GM18909 (cell line): ENCODE data around the gene TBC1D9.
"Not testable (repeated sequence)": the region's sequence is repeated elsewhere in the genome, so short reads cannot be mapped to it uniquely, and the experiment has no call there.

Source experiments
- ATAC-seq: cut with Tn5 transposase; IDR thresholded peaks from one replicate; pipeline ENCODE4 v1.9.1; 2021; ENCODE audit warnings: mild to moderate bottlenecking; ENCODE audit not compliant: unreplicated experiment, poor library complexity

The TBC1D9 gene

GRCh38 chr4:140756319-140757231 lies at the start of gene TBC1D9:
TSS of gene TBC1D9 (minus strand) at chr4:140756385. CDS start at chr4:140756045, 340 bp downstream.
- ATAC-seq, result peak; percentile 44

DNA sequence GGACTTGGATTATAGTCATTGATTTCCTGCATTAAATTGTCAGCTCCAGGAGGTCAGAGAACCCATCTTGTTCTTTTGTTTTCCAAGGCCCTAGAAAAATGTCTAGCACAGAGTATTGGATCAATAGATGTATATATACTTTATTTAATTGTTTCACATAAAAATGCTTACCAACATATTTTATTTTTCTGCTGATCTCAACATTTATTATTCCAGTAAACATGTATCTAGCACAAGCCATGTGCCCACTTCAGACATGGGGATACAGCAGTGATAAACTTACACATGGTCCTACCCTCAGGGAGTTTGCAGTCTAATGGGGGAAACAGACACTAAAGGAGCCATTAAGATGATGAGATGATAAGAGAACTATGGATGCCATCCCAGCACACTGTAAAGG lies 49.1 kb upstream of the TBC1D9 start:
- no peak for ATAC-seq

- ATAC-seq, result no peak
These were observed 46.4 kb upstream of the TBC1D9 start for GRCh38 chr4:140802591-140802990.

GRCh38 chr4:140800666-140801065 lies 44.5 kb upstream of the TBC1D9 start:
- peak; percentile 59 for ATAC-seq

DNA sequence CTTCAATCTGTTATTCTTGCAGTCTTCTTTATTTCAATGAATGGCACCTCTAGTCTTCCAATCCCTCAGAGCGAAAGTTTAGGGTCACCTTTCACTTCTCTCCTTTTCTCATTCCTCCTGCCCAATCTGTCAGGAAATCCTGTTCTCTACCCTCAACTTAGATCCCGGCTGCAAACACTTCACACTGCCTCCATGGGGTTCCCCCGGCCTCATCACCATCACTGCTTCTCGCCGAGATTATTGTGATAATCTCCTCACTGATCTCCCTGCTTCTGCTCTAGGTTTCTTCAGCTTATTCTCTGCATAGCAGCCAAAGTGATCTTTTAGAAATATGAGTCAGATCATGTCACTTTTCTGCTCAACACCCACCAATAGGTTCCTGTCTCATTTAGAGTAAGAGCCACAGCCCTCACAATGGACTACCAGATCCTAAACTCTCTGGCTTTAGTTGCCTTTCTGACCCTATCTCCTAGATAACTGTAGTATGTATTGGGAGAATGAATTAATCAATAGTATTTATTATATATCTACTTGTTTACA lies 43.6 kb upstream of the TBC1D9 start:
- ATAC-seq, result no peak

GRCh38 chr4:140793291-140793690 lies 37.1 kb upstream of the TBC1D9 start:
- ATAC-seq, result no peak

GRCh38 chr4:140790765-140791164 lies 34.6 kb upstream of the TBC1D9 start:
- peak; percentile 91 for ATAC-seq

GRCh38 chr4:140790171-140790570 lies 34.0 kb upstream of the TBC1D9 start:
- peak; percentile 17 for ATAC-seq

- ATAC-seq, result peak; percentile 37
These were observed 33.6 kb upstream of the TBC1D9 start for GRCh38 chr4:140789759-140790158.

DNA sequence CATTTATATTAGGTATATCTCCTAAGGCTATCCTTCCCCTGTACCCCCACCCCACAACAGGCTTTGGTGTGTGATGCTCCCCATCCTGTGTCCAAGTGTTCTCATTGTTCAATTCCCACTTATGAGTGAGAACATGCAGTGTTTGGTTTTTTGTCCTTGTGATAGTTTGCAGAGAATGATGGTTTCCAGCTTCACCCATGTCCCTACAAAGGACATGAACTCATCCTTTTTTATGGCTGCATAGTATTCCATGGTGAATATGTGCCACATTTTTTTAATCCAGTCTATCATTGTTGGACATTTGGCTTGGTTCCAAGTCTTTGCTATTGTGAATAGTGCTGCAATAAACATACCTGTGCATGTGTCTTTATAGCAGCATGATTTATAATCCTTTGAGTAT lies 26.6 kb upstream of the TBC1D9 start:
- ATAC-seq, result not testable (repeated sequence)

DNA sequence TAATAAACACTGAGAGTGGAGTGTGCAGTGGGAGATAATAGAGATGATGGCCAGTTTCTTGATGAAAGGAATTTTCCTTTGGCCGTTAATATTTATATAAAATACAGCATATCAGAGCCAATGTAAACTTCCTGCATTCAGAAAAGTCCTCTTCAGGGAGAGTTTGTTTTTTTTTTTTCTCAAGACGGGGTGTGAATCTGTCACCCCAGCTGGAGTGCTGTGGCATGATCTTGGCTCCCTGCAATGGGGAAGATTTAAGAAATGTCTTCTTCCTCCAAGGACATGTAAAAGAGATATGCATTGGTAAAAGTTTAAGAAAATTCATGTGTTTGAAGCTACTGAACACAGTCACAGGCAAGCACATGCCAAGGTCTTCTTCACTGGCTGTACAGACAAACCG lies 25.4 kb upstream of the TBC1D9 start:
- ATAC-seq, result no peak

- ATAC-seq, result no peak
These were observed 21.7 kb upstream of the TBC1D9 start for GRCh38 chr4:140777894-140778293.

GRCh38 chr4:140777386-140777785 lies 21.2 kb upstream of the TBC1D9 start:
- no peak for ATAC-seq

DNA sequence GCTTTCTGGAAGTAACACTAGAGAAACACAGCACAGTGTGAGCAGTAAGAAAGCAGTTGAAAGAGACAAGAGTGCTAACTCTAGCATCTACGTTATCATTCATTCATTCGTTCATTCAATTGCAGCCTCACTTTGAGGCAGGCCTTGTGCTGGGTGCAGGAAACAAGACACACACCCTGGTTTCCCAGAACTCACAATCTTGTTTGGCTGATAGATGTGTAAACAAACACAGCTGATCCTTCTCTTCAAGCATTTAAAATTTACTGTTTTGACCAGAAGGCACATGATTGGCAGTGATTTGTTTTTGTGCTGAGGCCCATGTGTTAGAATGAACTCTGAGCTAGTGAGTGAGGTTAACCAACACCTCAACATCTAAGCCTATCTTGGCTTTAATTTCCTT lies 20.4 kb upstream of the TBC1D9 start:
- no peak for ATAC-seq

DNA sequence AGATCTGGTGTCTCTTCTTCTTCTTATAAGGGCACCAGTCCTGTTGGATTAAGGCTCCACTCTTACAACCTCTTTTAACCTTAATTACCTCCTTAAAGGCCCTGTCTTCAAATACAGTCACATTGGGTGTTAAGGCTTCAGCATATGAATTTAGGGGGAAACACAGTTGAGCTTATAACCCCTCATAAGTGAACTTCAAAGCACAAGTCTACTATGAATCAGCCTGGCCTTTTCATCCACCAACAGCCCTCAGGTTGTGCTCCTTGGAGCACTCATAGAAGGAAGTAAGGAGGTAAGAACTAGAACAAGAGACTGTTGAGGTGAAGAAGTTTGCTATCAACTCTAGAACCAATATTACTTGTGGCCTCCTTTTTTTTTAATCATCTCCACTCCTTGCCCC lies 18.8 kb upstream of the TBC1D9 start:
- no peak for ATAC-seq

GRCh38 chr4:140774510-140774909 lies 18.3 kb upstream of the TBC1D9 start:
- ATAC-seq, result no peak

DNA sequence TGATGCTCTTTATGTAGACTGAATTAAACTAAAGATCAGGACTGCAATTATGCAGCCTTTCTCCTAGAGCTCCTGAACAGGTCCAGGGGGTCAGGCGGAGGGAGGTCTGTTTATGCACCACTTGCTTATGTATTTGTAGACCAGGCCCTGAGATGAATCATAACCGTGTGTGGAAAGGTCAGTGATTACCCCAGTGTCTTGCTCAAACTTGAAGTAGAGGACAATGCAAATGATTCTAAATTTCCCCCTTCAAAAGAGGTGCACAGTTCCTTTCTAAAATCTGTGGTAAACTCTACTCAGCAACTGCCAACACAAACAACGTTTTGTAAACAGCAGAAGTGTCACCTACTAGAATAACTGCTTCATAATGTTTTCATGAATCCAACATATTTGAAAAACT lies 13.0 kb upstream of the TBC1D9 start:
- ATAC-seq, result no peak

- no peak for ATAC-seq
These were observed 8.7 kb upstream of the TBC1D9 start for GRCh38 chr4:140764785-140765392.

DNA sequence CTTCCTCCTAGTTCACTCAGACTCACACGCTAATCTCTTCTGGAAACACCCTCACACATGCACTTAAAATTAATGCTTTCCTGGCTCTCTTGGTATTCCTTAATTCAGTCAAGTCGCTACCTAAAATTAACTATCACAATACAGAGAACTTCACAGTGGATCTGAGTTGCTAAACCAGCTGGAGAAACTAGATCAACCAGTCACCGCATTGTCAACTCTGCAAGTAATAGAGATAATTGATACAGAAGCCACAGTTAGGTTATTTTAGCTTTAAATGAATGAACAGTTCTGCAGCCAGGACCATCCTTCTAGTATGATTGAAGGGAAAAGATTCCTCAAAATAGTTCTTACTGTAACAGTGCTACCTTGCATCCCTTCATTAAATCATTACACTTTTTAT lies 6.0 kb upstream of the TBC1D9 start:
- no peak for ATAC-seq

DNA sequence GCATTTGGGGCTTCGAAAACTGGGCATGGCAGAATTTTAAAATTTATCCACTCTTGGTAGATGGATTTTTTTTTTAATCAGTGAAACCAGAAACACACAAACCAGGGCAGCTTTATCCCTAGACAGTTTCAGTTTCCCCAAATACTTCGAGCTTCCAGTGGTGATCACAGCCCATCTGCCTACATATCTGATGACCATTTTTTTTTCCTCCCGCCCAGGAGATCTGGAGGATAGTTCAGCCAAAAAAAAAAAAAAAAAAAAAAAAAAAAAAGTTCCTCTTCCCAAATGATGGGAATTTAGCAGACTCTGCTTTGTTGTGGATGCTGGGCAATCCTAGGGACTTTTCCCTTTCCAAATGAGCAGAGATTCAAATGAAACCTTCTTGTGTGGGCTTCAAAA lies 1.0 kb upstream of the TBC1D9 start:
- ATAC-seq, result no peak

GRCh38 chr4:140755774-140756318 lies 339 bp downstream of the TBC1D9 start:
- peak; percentile 69 for ATAC-seq
